Neural cell (in vitro differentiated cells): ENCODE results near the gene MTO1. TPM values are rescaled to one million over a fixed set of nuclear protein-coding genes. Genes with fewer than 3 reads are reported as not detected.
"Not testable (repeated sequence)": the region's sequence is repeated elsewhere in the genome, so short reads cannot be mapped to it uniquely, and the experiment has no call there.

Experiments
- H2AFZ ChIP-seq: fragments of 200-600, 300-800 bp; sonication (generic), shearing (Covaris generic); 2 replicates; pipeline ENCODE4 v1.6.0; 2014; ENCODE audit warnings: low read depth, mild to moderate bottlenecking, antibody characterized with exemption, low read length, moderate library complexity
- H3F3A ChIP-seq: fragments of 200-600 bp; shearing (Covaris generic); 2 replicates; pipeline ENCODE4 v1.6.1; 2016; ENCODE audit warnings: mild to moderate bottlenecking, moderate library complexity, mixed read lengths, antibody characterized with exemption, low read length; ENCODE audit not compliant: insufficient read depth, poor library complexity, severe bottlenecking
- H3K27ac ChIP-seq: fragments of 200-600, 300-800 bp; sonication (generic), shearing (Covaris generic); 2 replicates; pipeline ENCODE4 v1.5.1; 2014; ENCODE audit warnings: mild to moderate bottlenecking, low read length, moderate library complexity
- H3K27me3 ChIP-seq: fragments of 300-800, 200-600 bp; sonication (generic), shearing (Covaris generic); 2 replicates; pipeline ENCODE4 v1.6.0; 2014; ENCODE audit warnings: mild to moderate bottlenecking, low read depth, low read length, moderate library complexity; ENCODE audit not compliant: insufficient read depth
- H3K36me3 ChIP-seq: fragments of 300-800, 200-600 bp; sonication (generic), shearing (Covaris generic); 2 replicates; pipeline ENCODE4 v1.5.1; 2014; ENCODE audit warnings: mild to moderate bottlenecking, antibody characterized with exemption, low read length, moderate library complexity; ENCODE audit not compliant: insufficient read depth
- H3K4me2 ChIP-seq: fragments of 300-800, 200-600 bp; sonication (generic), shearing (Covaris generic); 2 replicates; pipeline ENCODE4 v1.6.0; 2014; ENCODE audit warnings: mild to moderate bottlenecking, low read length
- H3K4me3 ChIP-seq: fragments of 300-800, 200-600 bp; sonication (generic), shearing (Covaris generic); 2 replicates; pipeline ENCODE4 v1.5.1; 2014; ENCODE audit warnings: mild to moderate bottlenecking, low read length, moderate library complexity
- H3K79me2 ChIP-seq: fragments of 200-600 bp; shearing (Covaris generic); replicated peaks from 2 replicates; pipeline ENCODE4 v1.6.0; 2014; ENCODE audit warnings: mild to moderate bottlenecking, low read length, moderate library complexity; ENCODE audit not compliant: insufficient read depth
- H3K9ac ChIP-seq: fragments of 300-800, 200-600 bp; sonication (generic), shearing (Covaris generic); 2 replicates; pipeline ENCODE4 v1.6.1; 2016; ENCODE audit warnings: mild to moderate bottlenecking, low read length, mixed read lengths
- H3K9me2 ChIP-seq: fragments of 200-600 bp; shearing (Covaris generic); 2 replicates; pipeline ENCODE4 v1.6.1; 2016; ENCODE audit warnings: mild to moderate bottlenecking, low read length, mixed read lengths; ENCODE audit not compliant: insufficient read depth
- H3K9me3 ChIP-seq: fragments of 200-600, 300-800 bp; sonication (generic), shearing (Covaris generic); 2 replicates; pipeline ENCODE4 v1.6.1; 2016; ENCODE audit warnings: mild to moderate bottlenecking, mixed run types, low read length, moderate library complexity, mixed read lengths
- H4K20me1 ChIP-seq: fragments of 200-600 bp; shearing (Covaris generic); 2 replicates; pipeline ENCODE4 v1.6.1; 2016; ENCODE audit warnings: mild to moderate bottlenecking, mixed run types; ENCODE audit not compliant: insufficient read depth
- CTCF ChIP-seq: fragments of 450-650 bp; IDR thresholded peaks from 2 replicates; pipeline ENCODE4 v1.5.1; 2014; ENCODE audit warnings: antibody characterized with exemption, mild to moderate bottlenecking, moderate library complexity; ENCODE audit not compliant: poor library complexity, severe bottlenecking
- EP300 ChIP-seq: fragments of 450-650 bp; conservative IDR thresholded peaks from 2 replicates; pipeline ENCODE4 v1.6.1; 2014; ENCODE audit warnings: antibody characterized with exemption, mild to moderate bottlenecking, moderate library complexity; ENCODE audit not compliant: poor library complexity, severe bottlenecking
- EZH2 ChIP-seq: fragments of 200-600, 300-800 bp; shearing (Covaris generic), sonication (generic); IDR thresholded peaks from 2 replicates; pipeline ENCODE4 v1.6.1; 2014; ENCODE audit warnings: antibody characterized with exemption, low read length, borderline replicate concordance, mild to moderate bottlenecking; ENCODE audit not compliant: insufficient read depth, poor library complexity, severe bottlenecking
- MXI1 ChIP-seq: fragments of 450-650 bp; conservative IDR thresholded peaks from 2 replicates; pipeline ENCODE4 v1.6.1; 2014; ENCODE audit warnings: antibody characterized with exemption, mild to moderate bottlenecking; ENCODE audit not compliant: poor library complexity, severe bottlenecking
- POLR2AphosphoS5 ChIP-seq: IDR thresholded peaks from 2 replicates; pipeline ENCODE4 v1.6.1; 2012
- RAD21 ChIP-seq: fragments of 450-650 bp; conservative IDR thresholded peaks from 2 replicates; pipeline ENCODE4 v1.6.1; 2014; ENCODE audit warnings: antibody characterized with exemption, mild to moderate bottlenecking, moderate library complexity
- REST ChIP-seq: IDR thresholded peaks from 2 replicates; pipeline ENCODE4 v1.6.1; 2012; ENCODE audit warnings: borderline replicate concordance
- SMC3 ChIP-seq: fragments of 450-650 bp; conservative IDR thresholded peaks from 2 replicates; pipeline ENCODE4 v1.6.1; 2014; ENCODE audit warnings: antibody characterized with exemption, mild to moderate bottlenecking, moderate library complexity; ENCODE audit not compliant: poor library complexity
- TAF1 ChIP-seq: IDR thresholded peaks from 2 replicates; pipeline ENCODE4 v1.6.1; 2012; ENCODE audit warnings: low read depth
- polyA plus RNA-seq: library from polyadenylated mRNA; depleted of rRNA; stranded (reverse); fragments of >200 nt; gene quantifications from 2 replicates; pipeline ENCODE4 v1.2.3, GENCODE V29; 2014
- small RNA-seq, 3 experiments: library from RNA; depleted of rRNA; stranded (forward); fragments of <200 nt; gene quantifications; one replicate each; pipeline ENCODE3, GENCODE V24; 2012

Gene MTO1
- polyA plus RNA-seq, 1 donor from 2014 or later: 30.6 TPM

GRCh38 chr6:73555380-73555949 lies 93.9 kb downstream of the MTO1 start:
- H3K4me2 ChIP-seq: not testable (repeated sequence)

GRCh38 chr6:73556836-73557235 lies 95.3 kb downstream of the MTO1 start:
- Histone ChIP-seq H3K79me2 (no peaks in the 10 kb centered on the region), H4K20me1 (no peaks in the 10 kb centered on the region), H3K36me3 (no peaks in the 10 kb centered on the region), H3F3A (no peaks in the 10 kb centered on the region), H3K27me3 (no peaks in the 10 kb centered on the region), H3K4me2 (no peak overlapping the region), H3K27ac (no peak overlapping the region), H2AFZ (no peak overlapping the region), H3K4me3 (no peak overlapping the region), H3K9me3 (no peaks in the 10 kb centered on the region), H3K9ac (no peak overlapping the region), H3K9me2 (no peaks in the 10 kb centered on the region)
- TF ChIP-seq EZH2 (no peak), REST (no peak), CTCF (no peak), TAF1 (no peak), POLR2AphosphoS5 (no peak), SMC3 (no peak), RAD21 (no peak), MXI1 (no peak), EP300 (no peak)

More at GRCh38 chr6:73555380-73555949, 93.9 kb downstream of the MTO1 start:
- not testable (repeated sequence) for H3K79me2 ChIP-seq, H3K9me3 ChIP-seq, H3K9ac ChIP-seq, H3K27me3 ChIP-seq, H3K27ac ChIP-seq, H3K36me3 ChIP-seq, H2AFZ ChIP-seq, H3F3A ChIP-seq, H3K9me2 ChIP-seq, H4K20me1 ChIP-seq, H3K4me3 ChIP-seq

Small RNA genes lying within 50 kb of the gene (small RNA-seq; reads per million reads assigned to genes)
- gene AL603910.2 (0 reads per million in 3 experiments), gene RN7SL827P (0 reads per million in 3 experiments), gene RNU6-975P (0 reads per million in 3 experiments)

Other genes starting within 250 kb of the MTO1 start
- gene KHDC1L, start 236.2 kb upstream of the MTO1 start, polyA plus RNA-seq: not detected in 2 replicates
- gene KHDC1, start 198.5 kb upstream of the MTO1 start, polyA plus RNA-seq: 1.5 and 2.5 TPM in 2 replicates
- gene DPPA5, start 107.5 kb upstream of the MTO1 start, polyA plus RNA-seq: not detected in 2 replicates
- 3.1 TPM in 1 of 2 replicates, not detected in the other for gene KHDC3L, start 99.1 kb upstream of the MTO1 start, polyA plus RNA-seq
- gene OOEP, start 91.8 kb upstream of the MTO1 start, polyA plus RNA-seq: not detected in 2 replicates
- gene DDX43, start 66.9 kb upstream of the MTO1 start, polyA plus RNA-seq: not detected in 2 replicates
- 0.10 and 0.53 TPM in 2 replicates for gene CGAS, start 9.4 kb upstream of the MTO1 start, polyA plus RNA-seq
- gene EEF1A1, start 59.3 kb downstream of the MTO1 start, polyA plus RNA-seq: 9,853 and 10,705 TPM in 2 replicates
- 11.3 and 12.3 TPM in 2 replicates for gene SLC17A5, start 192.3 kb downstream of the MTO1 start, polyA plus RNA-seq
- gene CD109, start 234.5 kb downstream of the MTO1 start, polyA plus RNA-seq: 0.07 and 0.16 TPM in 2 replicates